Hepatic stellate cell (primary cell): ENCODE data around the gene SSU72.

Experiments used
- DNase-seq: peaks from one replicate; pipeline ENCODE4 v3.0.0; 2011; ENCODE audit warnings: low spot score

SSU72 gene

DNA sequence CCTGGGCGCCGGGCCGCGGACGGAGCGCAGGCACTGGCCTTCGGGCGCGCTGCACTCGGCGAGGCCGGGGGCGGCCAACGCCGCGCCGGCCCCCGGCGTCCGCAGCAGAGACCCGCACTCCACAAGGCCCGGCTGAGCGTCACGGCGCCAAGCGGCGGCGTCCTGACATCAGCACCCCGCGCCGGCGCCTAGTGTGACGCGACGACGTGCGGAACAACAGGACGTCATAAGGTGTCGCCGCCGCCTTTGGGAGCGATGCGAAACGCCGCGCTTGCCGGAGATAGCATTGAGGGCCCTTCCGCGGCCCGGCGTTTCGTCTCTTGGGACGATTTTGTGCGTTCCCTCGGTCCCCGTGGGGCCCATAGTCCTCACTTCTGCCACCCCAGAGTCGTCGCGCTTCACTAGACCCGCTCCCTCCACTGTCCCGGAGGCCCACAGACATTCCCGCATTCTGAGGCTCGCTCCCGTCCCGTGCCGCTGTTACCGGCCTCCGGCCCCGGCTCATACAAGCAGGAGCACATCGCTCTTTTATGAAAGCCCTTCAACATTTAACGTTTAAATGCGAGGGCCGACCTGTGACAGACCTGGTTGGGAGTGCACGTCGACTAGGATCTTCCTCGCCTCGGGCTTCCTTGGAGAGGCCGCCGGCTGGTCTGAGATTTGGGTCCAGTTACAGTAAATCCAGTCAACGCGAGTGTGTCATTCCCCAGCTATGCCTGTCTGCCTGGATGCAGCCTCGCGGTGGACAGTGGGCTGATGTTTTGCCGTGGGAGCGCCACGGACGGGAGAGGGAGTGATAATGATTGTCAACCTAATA, at the start of gene SSU72:
Gene SSU72 (minus strand): TSS at position 143 of the 817 bp plus-strand sequence. CDS start 306 bp downstream, outside the sequence.
- peak; percentile 97 for DNase-seq

DNA sequence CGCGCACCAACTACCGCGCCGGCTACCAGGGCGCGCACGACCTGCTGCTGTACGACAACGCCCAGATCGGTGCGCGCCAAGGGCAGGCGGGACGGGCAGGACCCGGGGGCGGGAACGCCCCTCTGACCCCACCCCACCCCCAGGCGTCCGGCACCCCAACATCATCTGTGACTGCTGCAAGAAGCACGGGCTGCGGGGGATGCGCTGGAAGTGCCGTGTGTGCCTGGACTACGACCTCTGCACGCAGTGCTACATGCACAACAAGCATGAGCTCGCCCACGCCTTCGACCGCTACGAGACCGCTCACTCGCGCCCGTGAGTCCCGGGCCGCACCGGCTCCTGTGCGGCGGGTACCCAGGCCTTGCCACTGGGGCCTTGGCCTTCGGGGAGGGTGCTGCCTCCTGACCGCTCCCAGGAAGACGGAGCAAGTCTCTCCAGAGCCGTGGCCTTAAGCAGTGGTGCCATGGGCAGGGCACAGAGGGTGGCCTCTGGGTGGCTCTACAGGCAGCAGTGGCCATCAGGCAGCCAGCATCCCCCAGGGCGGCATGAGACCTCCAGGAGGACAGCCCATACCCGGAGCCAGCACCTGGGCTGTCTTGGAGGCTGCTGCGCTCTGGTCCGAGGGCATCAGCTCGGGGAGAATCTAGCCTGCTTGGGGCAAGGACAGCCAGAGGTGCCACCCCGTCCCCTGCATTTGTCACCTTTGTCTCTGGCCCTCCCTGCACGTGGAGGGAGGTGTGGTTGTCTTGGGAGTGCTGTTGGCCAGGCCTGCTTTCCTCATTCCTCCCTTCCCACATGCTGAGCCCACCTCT, 49.2 kb upstream of the SSU72 start:
- DNase-seq: no peak

DNA sequence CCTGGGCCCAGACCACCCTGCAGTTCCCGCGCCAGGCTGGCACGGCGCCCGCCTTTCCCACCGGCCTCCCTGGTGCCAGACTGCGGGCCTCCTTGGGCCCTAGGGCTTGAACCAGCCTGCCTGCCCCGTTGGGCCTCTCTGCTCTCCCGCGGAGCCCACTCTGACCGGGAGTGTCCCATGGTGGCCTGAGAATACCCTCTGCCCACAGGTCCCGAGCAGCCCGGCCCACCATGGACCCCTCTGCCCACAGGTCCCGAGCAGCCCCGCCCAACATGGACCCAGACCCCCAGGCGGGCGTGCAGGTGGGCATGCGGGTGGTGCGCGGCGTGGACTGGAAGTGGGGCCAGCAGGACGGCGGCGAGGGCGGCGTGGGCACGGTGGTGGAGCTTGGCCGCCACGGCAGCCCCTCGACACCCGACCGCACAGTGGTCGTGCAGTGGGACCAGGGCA, 48.5 kb upstream of the SSU72 start:
- DNase-seq: no peak

DNA sequence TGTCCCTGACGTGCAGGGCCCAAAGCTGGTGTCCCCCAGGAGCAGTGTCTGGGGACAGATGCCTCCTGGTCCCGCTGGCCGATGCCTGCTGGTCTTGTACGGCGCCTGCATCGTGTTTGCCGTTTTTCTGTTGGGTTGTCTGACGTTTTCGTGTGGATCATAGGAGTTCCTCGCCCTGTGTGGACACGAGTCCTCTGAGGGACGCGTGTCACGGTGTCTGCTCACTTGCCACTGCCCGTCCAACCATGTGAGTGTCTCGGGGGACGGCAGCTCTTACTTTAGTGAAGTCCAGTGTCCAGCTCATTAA, 48.1 kb upstream of the SSU72 start:
- no peak for DNase-seq

DNA sequence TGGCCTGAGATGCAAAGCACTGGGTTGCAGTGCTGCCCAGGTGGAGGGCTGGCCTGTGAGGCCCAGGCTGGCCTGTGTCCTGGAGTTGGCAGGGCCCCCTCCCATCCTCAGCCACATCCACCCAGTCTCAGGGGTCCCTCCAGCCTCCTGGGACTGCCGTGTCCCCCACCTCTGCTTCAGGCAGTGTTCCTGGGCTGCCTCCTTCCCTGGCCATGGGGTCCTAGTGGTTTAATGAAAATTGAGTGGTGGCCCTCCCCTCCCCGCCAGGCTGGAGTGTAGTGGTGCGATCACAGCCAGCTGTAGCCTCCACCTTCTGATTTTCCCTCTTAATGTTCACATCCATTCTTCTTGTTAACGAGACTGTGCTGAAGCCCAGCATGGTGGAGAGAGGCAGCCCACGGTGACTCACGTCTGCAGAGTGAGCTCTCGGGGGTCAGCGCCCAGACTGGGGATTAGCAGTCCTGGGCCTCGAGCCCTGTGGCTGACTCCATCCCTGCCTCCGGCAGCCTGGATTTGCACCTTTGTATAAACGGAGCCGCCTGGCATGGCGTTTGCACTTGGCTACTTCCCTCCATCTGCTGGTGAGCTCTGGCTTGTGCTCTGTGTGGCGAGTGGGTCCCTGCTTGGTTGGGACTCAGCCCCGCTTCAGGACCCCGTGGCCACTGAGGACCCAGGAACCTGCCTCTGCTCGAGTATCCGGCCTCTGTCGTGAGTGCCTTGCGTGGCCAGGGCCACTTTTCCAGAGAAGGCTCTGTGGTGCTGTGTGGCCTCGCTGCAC, 47.5 kb upstream of the SSU72 start:
- no peak for DNase-seq

DNA sequence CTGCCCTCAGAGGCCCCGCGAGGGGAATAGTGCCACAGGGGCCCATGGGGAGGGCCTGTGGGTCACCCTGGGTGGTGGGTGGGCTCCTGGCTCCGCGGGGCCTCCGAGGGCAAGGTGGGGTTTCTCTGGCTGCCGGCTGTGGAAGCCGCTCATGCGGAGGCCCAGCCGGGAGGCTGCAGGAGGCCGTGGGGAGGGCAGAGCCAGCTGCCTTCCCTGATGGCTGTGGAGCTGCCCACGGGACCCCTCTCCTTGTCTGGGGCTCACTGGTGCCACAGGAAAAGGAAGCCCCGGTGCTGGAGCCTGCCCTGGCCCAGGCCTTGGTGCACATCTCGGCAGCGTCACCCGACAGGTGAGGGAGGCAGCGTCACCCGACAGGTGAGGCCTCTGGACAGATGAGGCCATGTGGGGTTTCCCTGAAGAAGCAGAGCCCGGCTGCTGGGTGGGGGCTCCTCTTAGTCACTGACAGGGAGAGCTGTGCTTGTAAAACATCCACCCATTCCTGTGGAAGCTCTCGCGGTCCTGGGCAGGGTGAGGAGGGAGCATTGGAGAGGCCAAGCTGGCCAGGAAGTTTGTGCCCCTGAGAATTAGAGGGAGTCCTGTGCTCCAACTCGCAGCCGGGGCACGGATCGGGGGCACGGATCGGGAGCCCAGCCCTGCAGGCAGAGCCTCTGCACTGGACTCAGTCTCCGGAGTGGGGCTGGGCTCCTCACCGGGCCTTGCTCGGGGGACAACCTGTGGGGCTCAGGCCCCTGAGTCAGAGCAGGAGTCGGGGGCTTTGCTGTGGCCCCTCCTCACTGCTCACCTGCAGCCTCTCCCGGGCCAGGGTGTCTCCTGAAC, 46.7 kb upstream of the SSU72 start:
- no peak for DNase-seq

DNA sequence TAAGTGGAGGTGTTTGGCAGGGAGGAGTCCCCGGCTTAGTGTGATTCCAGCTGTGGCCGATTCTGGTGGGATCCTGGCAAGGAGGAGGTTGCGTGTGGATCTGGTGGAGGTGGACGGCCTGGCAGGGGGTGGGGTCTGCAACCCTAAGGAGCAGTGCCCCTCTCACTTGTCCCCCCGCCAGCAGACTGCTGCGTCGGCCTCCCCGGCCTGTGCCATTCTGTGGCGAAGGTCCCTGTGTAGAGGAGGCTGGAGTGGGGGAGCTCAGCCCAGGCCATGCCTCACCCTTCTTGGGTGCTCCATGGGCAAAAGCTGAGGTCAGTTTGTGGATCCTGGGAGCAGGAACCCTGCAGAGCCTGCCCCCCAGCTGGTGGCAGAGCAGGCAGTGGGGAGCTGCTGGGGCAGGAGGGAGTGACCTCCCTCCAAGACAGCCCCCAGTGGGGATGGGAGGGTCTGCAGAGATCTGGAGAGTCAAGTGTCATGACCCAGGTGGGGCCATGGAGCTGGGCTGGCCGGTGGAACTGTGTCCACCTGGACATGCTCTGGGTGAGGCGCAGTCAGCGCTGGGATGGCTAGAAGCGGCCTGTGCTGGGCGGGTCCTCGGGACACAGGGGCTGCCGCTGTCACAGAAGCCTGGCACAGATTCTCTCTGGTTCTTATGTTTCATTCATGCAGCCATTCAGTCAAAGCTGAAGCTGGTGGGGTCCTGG, 45.9 kb upstream of the SSU72 start:
- no peak for DNase-seq

DNA sequence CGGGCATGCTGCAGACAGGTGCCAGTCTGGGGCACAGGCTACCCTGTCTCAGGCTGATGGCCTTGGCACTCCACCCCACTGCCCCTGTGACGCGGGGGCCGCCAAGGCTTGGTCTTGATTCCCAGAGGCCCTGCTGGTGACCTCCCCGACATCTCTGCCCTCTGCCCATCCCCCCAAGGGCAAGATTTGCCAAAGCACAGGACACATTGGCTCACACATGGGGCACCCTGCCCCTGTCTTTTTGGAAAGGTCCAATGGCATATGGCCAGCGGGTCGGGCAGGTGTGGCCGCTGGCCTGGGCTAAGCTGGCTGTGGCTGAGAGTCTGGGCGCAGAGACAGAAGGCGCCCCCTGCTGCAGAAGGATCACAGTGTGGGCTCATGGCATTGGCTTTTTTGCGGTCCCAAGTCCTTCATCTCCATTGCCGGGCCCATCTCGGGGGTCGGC, 45.3 kb upstream of the SSU72 start:
- no peak for DNase-seq

DNA sequence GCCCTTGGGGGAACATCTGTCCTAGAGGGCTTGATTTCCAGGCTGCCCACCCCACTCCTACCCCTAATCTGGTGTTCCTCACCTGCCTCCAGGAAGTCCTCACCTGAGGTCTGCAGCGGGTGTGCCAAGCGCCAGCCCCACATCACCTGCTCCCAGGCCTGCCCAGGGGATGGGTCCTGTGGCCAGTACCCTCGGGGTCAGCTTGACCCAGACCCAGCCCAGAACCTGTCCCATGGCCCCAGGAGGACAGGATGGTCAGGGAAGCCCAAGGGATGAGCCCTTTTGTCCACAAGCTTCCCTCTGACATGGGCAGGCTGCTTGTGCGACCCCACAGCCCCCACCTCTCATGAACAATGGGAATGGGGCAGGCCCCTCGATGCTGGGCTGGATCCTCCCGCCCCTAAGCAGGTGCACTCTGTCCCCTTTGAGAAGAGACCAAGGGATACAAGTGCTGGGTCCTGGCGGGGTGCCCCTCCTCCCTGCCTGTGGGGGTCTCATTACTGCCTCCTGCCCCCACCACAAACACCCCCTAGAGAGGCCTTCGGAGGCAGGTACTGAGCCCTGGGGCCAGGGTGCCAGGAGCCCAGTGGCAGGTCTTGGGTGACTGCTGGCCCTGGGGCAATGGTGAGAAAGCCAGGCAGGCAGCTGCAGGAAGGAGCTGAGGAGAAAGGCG, 43.9 kb upstream of the SSU72 start:
- DNase-seq: no peak

DNA sequence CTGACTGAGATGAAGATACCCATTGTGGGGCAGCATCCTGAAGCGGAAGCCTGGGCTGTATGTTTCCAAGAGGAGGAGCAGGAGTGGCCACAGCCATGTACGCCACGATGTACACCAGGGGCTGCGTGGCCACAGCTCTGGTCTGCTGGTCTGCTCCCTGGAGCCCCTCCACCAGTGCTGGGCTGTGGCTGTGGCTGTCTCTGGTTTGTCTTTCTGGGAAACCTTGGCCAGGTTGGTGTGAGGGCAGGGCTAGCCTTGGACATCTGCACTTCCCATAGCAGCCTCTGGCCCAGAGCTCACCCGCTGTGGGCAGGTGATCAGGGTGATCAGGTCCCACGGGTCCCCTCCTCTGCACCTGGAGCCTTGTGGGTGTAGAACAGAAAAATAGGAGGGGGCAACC, 43.3 kb upstream of the SSU72 start:
- no peak for DNase-seq

DNA sequence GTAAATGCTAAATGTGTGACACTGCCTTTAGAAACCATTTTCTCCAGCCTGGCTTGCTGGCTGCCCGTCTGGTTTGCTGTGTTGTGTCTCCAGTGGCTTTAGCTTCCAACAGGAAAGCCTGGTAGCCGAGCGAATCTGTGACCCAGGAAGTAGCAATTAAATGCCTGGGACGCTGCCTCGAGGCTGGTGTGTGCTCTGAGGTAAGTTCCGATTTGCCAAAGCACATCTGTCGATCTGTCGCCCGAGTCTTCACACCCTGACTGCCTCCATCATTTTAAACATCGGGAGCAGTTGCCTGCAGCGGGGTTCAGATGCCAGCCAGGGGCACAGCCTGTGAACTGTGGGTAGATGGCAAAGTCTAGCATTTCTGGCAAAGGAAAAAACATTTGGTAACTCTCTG, 42.9 kb upstream of the SSU72 start:
- no peak for DNase-seq

DNA sequence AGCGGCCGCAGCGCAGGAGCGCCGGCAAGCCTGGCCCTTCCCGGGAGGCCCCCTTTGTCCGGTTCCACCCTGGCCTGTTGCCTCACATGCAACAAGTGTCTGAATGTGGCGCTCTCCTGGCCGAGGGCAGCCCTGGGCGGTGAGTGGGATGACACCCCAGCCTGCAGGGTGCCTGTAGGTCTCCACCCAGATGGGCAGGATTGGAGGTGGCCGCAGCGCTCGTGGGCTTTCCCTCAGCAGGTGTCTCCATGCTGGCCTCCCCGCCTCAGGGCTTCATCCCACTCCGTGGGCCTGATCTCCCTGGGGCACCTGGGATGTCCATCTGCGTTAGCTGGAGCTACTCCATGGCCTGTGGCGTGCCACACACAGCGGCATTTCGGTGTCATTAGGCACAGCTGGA, 42.2 kb upstream of the SSU72 start:
- no peak for DNase-seq

DNA sequence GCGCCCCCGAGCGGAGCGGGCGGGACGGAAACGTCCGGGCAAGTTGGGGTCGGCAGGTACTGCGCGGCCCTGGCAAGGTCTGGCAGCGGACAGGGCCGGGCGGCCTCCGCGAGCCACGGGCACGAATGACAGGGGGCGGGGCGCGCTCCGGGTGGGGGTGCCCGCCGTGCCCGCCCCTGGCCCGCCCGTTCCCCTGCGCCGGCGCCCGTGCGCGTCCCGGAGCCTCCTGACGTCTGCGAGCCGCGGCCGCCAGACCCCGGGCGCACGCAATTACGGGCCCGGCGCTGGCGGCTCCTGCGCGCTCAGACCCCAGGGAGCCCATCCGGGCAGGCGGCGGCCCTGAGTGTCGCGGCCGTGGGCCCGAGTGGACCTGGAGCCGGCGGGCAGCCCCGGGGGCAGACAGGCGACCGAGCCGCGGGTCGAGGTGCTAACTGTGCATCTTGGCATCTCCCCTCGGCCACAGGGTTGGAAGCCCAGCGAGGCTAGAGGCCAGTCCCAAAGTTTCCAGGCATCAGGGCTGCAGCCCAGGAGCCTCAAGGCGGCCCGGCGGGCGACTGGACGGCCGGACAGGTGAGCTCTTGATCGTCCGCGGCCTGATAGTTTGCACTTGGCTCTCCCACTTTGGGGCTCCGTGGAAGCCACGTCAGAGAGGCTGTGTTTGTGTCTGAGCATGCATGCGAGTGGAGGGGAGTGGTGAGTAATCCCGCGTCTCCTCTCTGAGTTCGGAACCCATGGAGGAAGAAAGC, 41.6 kb upstream of the SSU72 start:
- peak; percentile 78 for DNase-seq

DNA sequence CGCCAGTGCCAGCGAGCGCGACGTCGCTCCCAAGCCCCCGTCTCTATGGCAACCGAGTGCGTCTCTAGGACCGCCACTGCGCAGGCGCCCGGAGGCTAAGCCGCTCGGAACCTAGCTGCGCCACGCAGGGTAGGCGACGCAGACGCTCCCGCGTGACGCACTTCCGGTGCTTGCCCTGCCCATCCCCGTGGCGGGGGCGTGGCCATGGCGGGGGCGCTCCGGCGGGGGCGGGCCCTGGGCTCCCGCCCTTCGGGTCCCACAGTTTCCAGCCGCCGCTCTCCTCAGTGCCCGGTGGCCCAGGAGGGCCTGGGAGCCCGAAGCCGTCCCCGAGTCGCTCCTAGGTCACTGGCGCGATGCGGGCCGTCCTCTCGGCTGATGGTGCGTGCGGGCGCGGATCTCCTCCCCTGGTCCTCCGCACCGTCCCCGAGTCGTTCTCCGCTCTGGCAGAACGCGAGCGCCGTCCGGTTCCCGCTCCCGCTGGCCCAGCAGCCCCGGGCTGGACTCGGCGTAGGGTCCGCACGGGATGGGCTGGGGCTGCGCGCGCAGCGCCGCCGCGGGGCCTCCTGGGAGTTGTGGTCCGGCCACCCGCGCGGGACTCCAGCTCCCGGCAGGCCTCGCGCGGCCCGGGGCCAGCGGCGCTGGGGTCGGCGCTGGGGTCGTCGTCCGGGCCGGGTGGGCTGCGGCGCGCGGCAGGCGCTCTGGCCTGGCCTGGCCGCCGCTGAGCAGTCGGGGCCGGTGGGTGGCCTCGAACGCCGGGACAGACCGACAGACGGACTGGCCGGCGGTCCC, 40.8 kb upstream of the SSU72 start, which contains the start of gene MIB2:
Gene MIB2 (plus strand): TSS at position 245 of the 789 bp plus-strand sequence. CDS start 7,953 bp downstream, outside the sequence.
- peak; percentile 100 for DNase-seq

DNA sequence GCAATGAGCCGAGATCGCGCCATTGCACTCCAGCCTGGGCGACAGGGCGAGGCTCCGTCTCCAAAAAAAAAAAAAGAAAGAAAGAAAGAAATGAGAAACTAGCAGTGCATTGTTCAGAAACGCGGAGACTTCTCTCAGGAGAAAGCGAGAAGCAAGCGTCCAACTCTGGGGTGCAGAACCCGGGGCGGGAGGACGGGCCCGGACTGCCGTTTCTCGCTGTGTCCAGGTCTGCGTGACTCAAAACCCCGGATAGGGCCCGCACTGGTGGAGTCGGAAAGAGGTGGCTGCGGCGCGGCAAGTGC, 40.2 kb upstream of the SSU72 start:
- no peak for DNase-seq

DNA sequence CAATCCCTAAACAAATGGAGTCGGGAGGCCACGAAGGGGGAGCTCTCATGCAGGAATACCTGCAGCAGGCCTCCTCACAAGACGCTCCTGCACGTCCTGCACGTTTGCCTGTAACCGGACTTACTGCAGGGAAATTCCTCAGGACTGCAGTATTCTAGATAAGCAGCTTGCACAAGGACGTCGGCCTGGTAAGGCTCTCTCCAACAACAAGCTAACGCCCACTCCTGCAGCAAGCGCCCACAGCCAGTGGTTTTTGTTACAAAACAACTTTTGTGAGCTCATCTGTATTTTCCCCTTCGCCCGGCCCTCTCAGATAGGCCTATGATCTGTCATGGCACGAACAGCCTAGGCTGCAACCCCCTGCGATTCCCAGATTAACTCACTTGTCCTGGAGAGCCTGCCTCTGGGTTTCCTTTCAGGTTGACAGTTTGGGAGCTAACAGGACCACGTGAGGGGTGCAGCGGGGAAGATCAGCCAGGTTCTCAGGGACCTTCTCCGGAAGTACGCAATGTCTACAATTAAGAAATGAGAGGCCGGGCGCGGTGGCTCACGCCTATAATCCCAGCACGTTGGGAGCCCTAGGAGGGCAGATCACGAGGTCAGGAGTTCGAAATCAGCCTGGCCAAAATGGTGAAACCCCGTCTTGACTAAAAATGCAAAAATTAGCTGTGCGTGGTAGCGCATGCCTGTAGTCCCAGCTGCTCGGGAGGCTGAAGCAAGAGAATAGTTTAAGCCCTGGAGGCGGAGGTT, 39.7 kb upstream of the SSU72 start:
- no peak for DNase-seq

DNA sequence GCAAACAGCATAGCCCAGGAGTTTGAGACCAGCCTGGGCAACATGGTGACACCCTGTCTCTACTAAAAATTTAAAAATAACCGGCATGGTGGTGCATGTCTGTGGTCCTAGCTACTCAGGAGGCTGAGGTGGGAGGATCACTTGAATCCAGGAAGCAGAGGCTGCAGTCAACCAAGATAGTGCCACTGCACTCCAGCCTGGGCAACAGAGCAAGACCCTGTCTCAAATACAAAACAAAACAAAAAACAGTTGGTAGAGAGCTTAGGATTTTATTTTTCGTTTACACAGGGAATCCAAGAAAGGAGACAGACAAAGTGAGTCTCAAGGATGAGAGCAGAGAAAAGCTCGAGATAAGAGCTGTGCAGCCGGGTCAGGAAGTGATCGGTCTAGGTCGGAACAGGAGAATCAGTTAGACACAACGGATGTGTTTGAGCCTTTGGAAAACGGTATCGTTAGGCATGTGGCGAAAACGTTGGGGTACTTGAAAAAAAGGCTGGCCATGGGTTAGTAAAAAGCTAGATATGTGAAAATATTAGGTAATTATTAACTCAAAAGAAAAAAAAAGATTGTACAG, 38.9 kb upstream of the SSU72 start:
- DNase-seq: no peak

DNA sequence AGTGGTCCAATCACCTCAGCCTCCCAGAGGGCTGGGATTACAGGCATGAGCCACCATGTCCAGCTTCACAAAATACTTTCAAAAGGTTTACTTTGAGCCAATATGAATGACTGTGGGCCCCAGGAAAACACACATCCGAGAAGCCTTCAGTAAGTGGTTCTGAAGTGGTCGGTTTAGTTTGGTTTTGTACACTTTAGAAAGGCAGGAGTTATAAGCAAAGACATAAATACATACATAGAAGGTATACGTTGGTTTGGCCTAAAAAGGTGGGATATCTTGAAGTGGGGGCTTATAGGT, 37.4 kb upstream of the SSU72 start:
- no peak for DNase-seq
